Putamen (tissue), 1 donor: ENCODE results near the gene RITA1.
"Not testable (repeated sequence)": the region's sequence is repeated elsewhere in the genome, so short reads cannot be mapped to it uniquely, and the experiment has no call there.

Experiments
- DNase-seq: peaks from one replicate; pipeline ENCODE4 v3.0.0-alpha.2; 2016; ENCODE audit warnings: low spot score

RITA1 gene

GRCh38 chr12:113203852-113204760 is 18.6 kb downstream of the RITA1 start:
- no peak for DNase-seq

GRCh38 chr12:113204804-113205203 is 19.3 kb downstream of the RITA1 start:
- DNase-seq, result no peak

GRCh38 chr12:113206802-113207201 is 21.3 kb downstream of the RITA1 start:
- DNase-seq, result not testable (repeated sequence)

- no peak for DNase-seq
Observed at GRCh38 chr12:113207613-113208040, 22.1 kb downstream of the RITA1 start.

GRCh38 chr12:113208041-113208934 is 22.8 kb downstream of the RITA1 start:
- DNase-seq, result no peak

GRCh38 chr12:113211160-113211559 is 25.6 kb downstream of the RITA1 start:
- no peak for DNase-seq

- no peak for DNase-seq
Observed at GRCh38 chr12:113214895-113215400, 29.4 kb downstream of the RITA1 start.

- no peak for DNase-seq
Observed at GRCh38 chr12:113216027-113216426, 30.5 kb downstream of the RITA1 start.

- no peak for DNase-seq
Observed at GRCh38 chr12:113220593-113221180, 35.2 kb downstream of the RITA1 start.

- DNase-seq, result peak; percentile 100
Observed at GRCh38 chr12:113221181-113221996, 35.9 kb downstream of the RITA1 start, which contains the start of gene TPCN1. TPCN1 (plus strand) TSS chr12:113221464; CDS start chr12:113226853, 5,389 bp downstream.

GRCh38 chr12:113221997-113222729 is 36.6 kb downstream of the RITA1 start:
- DNase-seq, result no peak

- peak; percentile 76 for DNase-seq
Observed at GRCh38 chr12:113222730-113223531, 37.4 kb downstream of the RITA1 start.

- no peak for DNase-seq
Observed at GRCh38 chr12:113224955-113225354, 39.4 kb downstream of the RITA1 start.

- no peak for DNase-seq
Observed at GRCh38 chr12:113226696-113227568, 41.4 kb downstream of the RITA1 start.

- DNase-seq, result no peak
Observed at GRCh38 chr12:113227686-113228391, 42.3 kb downstream of the RITA1 start.

GRCh38 chr12:113228394-113229028 is 43.0 kb downstream of the RITA1 start:
- no peak for DNase-seq
